HG03439 (cell line): ENCODE results near the gene PLA2G6.
"Not testable (repeated sequence)": the region's sequence is repeated elsewhere in the genome, so short reads cannot be mapped to it uniquely, and the experiment has no call there.

Source experiments
- ATAC-seq: cut with Tn5 transposase; IDR thresholded peaks from one replicate; pipeline ENCODE4 v1.9.1; 2021; ENCODE audit warnings: mild to moderate bottlenecking, moderate library complexity; ENCODE audit not compliant: unreplicated experiment

The PLA2G6 gene

GRCh38 chr22:38169116-38169515 lies 12.5 kb downstream of the PLA2G6 start:
- ATAC-seq: no peak

GRCh38 chr22:38167988-38168407 lies 13.6 kb downstream of the PLA2G6 start:
- no peak for ATAC-seq

GRCh38 chr22:38165922-38166593 lies 15.6 kb downstream of the PLA2G6 start:
- no peak for ATAC-seq

GRCh38 chr22:38164551-38164918 lies 17.1 kb downstream of the PLA2G6 start:
- ATAC-seq: no peak

GRCh38 chr22:38163844-38164550 lies 17.6 kb downstream of the PLA2G6 start:
- no peak for ATAC-seq

GRCh38 chr22:38162881-38163843 lies 18.5 kb downstream of the PLA2G6 start:
- ATAC-seq: no peak

GRCh38 chr22:38155703-38156102 lies 25.9 kb downstream of the PLA2G6 start:
- no peak for ATAC-seq

- not testable (repeated sequence) for ATAC-seq
Measured at GRCh38 chr22:38154563-38154915, 27.1 kb downstream of the PLA2G6 start.

- ATAC-seq: no peak
Measured at GRCh38 chr22:38153821-38154562, 27.6 kb downstream of the PLA2G6 start.

GRCh38 chr22:38151126-38151500 lies 30.5 kb downstream of the PLA2G6 start:
- no peak for ATAC-seq

GRCh38 chr22:38148245-38148644 lies 33.4 kb downstream of the PLA2G6 start:
- no peak for ATAC-seq

- ATAC-seq: not testable (repeated sequence)
Measured at GRCh38 chr22:38146166-38146565, 35.5 kb downstream of the PLA2G6 start.

GRCh38 chr22:38144025-38144405 lies 37.6 kb downstream of the PLA2G6 start:
- ATAC-seq: no peak

- no peak for ATAC-seq
Measured at GRCh38 chr22:38142606-38143005, 39.0 kb downstream of the PLA2G6 start.

- no peak for ATAC-seq
Measured at GRCh38 chr22:38141217-38141973, 40.2 kb downstream of the PLA2G6 start.

GRCh38 chr22:38139901-38140300 lies 41.7 kb downstream of the PLA2G6 start:
- no peak for ATAC-seq

- ATAC-seq: no peak
Measured at GRCh38 chr22:38138961-38139360, 42.7 kb downstream of the PLA2G6 start.

GRCh38 chr22:38137876-38138687 lies 43.5 kb downstream of the PLA2G6 start:
- ATAC-seq: no peak

- ATAC-seq: no peak
Measured at GRCh38 chr22:38136607-38137006, 45.0 kb downstream of the PLA2G6 start.
